HTERT RPE-1 (cell line): ENCODE results near the gene GREB1L.
"Not testable (repeated sequence)": the region's sequence is repeated elsewhere in the genome, so short reads cannot be mapped to it uniquely, and the experiment has no call there.

Experiments used
- in situ Hi-C: fragments of 300-500 bp; cut with MboI; formaldehyde crosslinking; loops from 4 replicates; pipeline ENCODE4 v1.14.3; 2020; ENCODE audit warnings: low sequenced_read_pairs

GREB1L gene

GRCh38 chr18:21262979-21263378 lies 20.9 kb downstream of the GREB1L start:
- in situ Hi-C loops, result no loop called here

- in situ Hi-C loops, result no loop called here
Measured at GRCh38 chr18:21264651-21265050, 22.6 kb downstream of the GREB1L start.

GRCh38 chr18:21265971-21266673 lies 24.1 kb downstream of the GREB1L start:
- in situ Hi-C loops, result no loop called here

GRCh38 chr18:21267400-21267799 lies 25.4 kb downstream of the GREB1L start:
- in situ Hi-C loops, result no loop called here

- in situ Hi-C loops, result no loop called here
Measured at GRCh38 chr18:21269349-21269748, 27.3 kb downstream of the GREB1L start.

GRCh38 chr18:21270453-21270852 lies 28.4 kb downstream of the GREB1L start:
- in situ Hi-C loops, result no loop called here

GRCh38 chr18:21272016-21272579 lies 30.1 kb downstream of the GREB1L start:
- in situ Hi-C loops, result no loop called here

GRCh38 chr18:21273568-21273967 lies 31.5 kb downstream of the GREB1L start:
- in situ Hi-C loops, result no loop called here

- in situ Hi-C loops, result no loop called here
Measured at GRCh38 chr18:21275645-21276044, 33.6 kb downstream of the GREB1L start.

- in situ Hi-C loops, result no loop called here
Measured at GRCh38 chr18:21277578-21277977, 35.5 kb downstream of the GREB1L start.

- in situ Hi-C loops, result not testable (repeated sequence)
Measured at GRCh38 chr18:21278218-21278617, 36.2 kb downstream of the GREB1L start.

- in situ Hi-C loops, result no loop called here
Measured at GRCh38 chr18:21281603-21282002, 39.6 kb downstream of the GREB1L start.

GRCh38 chr18:21284540-21284939 lies 42.5 kb downstream of the GREB1L start:
- in situ Hi-C loops, result no loop called here

GRCh38 chr18:21289827-21290226 lies 47.8 kb downstream of the GREB1L start:
- in situ Hi-C loops, result no loop called here

- in situ Hi-C loops, result no loop called here
Measured at GRCh38 chr18:21291106-21291505, 49.1 kb downstream of the GREB1L start.

GRCh38 chr18:21293479-21293878 lies 51.4 kb downstream of the GREB1L start:
- in situ Hi-C loops, result no loop called here

GRCh38 chr18:21295101-21295500 lies 53.1 kb downstream of the GREB1L start:
- in situ Hi-C loops, result no loop called here

- in situ Hi-C loops, result no loop called here
Measured at GRCh38 chr18:21296045-21296444, 54.0 kb downstream of the GREB1L start.

GRCh38 chr18:21298351-21298750 lies 56.3 kb downstream of the GREB1L start:
- in situ Hi-C loops, result no loop called here

- in situ Hi-C loops, result no loop called here
Measured at GRCh38 chr18:21300035-21300907, 58.2 kb downstream of the GREB1L start.

- in situ Hi-C loops, result no loop called here
Measured at GRCh38 chr18:21300908-21301200, 58.8 kb downstream of the GREB1L start.

GRCh38 chr18:21303445-21303844 lies 61.4 kb downstream of the GREB1L start:
- in situ Hi-C loops, result no loop called here
